GM12873 (cell line): Measurements from ENCODE around the gene B4GAT1.
A peak's percentile ranks its signal among the peaks of the same experiment; 100 is the strongest.

Experiments
- TF ChIP-seq, protein P1 (sequence below): IDR thresholded peaks from 2 replicates; pipeline ENCODE4 v1.5.1; 2012; ENCODE audit warnings: low read depth, mild to moderate bottlenecking, moderate library complexity, low read length, control low read depth; ENCODE audit not compliant: insufficient read depth; ENCODE audit errors: missing control alignments

Gene B4GAT1

DNA sequence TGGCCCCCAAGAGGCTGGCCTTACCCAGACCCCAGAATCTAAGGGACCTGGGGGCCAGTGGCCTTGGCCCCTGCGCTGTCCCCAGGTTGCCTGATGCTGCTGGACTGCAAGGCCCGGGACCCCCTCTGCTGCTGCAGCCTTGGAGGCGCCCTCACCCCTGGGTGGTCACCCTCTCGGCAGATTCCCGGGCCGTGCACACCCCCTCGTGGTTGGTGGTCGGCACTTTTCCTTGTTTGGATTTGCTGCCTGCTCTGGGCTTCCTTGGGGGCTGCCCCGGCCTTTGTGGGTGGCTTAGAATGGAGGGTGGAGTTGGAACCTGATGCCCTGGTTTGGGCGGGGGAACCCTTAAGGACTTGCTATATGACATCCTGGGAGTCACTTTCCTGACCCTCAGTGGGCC is 16.5 kb downstream of the B4GAT1 start:
- TF ChIP-seq, protein P1, sequence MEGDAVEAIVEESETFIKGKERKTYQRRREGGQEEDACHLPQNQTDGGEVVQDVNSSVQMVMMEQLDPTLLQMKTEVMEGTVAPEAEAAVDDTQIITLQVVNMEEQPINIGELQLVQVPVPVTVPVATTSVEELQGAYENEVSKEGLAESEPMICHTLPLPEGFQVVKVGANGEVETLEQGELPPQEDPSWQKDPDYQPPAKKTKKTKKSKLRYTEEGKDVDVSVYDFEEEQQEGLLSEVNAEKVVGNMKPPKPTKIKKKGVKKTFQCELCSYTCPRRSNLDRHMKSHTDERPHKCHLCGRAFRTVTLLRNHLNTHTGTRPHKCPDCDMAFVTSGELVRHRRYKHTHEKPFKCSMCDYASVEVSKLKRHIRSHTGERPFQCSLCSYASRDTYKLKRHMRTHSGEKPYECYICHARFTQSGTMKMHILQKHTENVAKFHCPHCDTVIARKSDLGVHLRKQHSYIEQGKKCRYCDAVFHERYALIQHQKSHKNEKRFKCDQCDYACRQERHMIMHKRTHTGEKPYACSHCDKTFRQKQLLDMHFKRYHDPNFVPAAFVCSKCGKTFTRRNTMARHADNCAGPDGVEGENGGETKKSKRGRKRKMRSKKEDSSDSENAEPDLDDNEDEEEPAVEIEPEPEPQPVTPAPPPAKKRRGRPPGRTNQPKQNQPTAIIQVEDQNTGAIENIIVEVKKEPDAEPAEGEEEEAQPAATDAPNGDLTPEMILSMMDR, result no peak

GRCh38 chr11:66329165-66329673 is 18.2 kb downstream of the B4GAT1 start:
- TF ChIP-seq, protein P1, result no peak

GRCh38 chr11:66328302-66329144 is 18.9 kb downstream of the B4GAT1 start:
- TF ChIP-seq, protein P1, result peak; percentile 94

GRCh38 chr11:66328031-66328301 is 19.5 kb downstream of the B4GAT1 start:
- TF ChIP-seq, protein P1, result no peak

DNA sequence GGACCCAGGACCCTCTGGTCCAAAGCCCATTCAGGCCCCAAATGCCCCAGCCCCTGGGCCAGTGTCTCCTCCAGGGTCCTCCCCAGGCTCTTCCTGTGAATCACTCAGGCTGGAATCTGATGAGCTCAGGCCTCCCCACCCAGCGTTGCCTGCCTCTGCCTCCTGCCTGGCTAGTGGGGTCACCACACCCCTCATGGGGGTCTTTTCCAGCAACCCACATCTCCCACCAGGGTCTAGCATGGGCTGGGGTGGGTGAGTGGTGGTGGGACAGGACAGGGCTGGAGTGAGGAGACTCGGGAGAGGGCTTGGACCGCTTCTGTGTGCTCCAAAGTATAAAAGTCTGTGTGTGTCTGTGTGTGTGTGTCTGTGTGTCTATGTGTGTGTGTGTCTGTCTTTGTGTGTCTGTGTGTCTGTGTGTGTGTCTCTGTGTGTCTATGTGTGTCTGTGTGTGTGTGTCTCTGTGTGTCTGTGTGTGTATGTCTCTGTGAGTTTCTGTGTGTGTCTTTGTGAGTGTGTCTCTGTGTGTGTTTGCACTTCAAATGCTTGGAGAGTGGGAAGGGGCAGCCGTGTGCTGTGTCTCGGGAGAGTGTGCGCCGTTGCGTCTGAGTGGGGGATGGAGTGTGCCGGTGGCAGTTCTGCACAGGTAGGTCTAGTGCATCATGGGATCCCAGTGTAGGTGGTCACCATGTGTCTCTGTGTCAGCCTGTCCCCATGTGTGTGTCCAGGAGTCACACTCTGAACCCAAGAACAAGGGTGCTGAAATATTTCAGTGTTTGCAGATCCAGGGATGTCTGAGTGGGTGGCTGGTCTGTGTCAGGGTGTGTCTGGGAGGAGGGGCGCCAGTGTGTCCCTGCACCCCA is 20.0 kb downstream of the B4GAT1 start:
- TF ChIP-seq, protein P1, result no peak

DNA sequence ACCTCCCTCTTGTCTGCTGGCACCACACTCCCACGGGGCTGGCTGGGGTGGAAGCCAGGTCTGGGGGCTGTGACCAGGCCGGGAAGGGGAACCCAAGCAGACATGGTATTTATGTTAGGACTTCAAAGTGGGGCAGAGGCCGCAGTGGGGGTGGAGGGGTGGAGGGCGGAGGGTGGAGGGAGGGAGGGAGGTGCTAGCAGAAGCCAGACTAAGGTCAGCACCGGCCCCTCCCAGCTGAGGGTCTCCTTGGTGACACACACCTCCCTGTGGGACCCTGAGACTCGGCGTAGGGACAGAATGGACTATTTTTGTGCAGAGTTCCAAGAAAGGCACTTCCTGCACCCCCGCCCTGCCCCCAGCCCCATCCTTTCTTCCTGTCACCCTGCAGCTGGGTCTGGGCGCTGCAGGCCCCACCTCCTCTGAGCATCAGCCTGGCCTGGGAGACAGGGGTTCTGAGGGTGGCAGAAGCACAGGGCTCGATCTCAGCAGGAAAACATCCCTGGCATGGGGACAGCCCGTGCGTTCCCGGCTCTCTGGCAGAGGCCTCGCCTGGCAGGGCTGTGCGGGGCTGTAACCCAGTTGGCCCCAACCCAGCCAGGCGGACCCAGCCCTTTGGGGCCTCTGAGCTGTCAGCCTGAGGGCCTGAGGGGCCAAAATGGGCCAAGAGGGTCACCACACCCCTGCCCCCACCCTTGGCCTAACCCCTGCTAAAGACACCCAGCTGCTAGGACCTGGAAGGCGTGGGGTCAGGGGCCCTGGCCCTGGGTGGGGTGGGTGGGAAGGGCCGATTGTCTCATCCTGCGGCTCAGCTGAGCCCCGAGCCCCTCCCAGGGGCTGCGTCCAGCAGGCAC is 20.9 kb downstream of the B4GAT1 start:
- TF ChIP-seq, protein P1, result no peak
